NCI-H1417 (cell line): Measurements from ENCODE around the gene EIF2B2.
"Not testable (repeated sequence)": the region's sequence is repeated elsewhere in the genome, so short reads cannot be mapped to it uniquely, and the experiment has no call there.

Experiments
- DNase-seq, 3 experiments: peaks; one replicate each; lab custom pipeline; 2025; lab: John Stamatoyannopoulos, UW

EIF2B2 gene

DNA sequence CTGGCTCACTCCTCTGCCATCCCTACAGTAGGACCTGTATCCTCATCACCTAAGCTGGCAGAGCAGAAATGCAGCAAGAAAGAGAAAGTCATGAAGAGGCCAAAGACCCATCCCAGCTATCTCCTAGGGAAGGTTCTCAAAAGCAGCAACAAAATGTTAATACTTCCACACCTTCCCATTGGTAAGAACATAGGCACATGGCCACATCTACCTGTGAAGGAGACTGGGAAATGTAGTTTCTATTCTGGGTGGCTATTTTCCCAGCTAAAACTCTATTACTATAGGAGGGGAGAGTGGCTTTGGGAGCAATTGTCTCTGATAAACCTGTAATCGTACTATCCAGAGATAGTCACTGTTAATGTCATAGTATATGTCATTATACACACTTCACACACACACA, 13.7 kb upstream of the EIF2B2 start:
- no peak for DNase-seq

DNA sequence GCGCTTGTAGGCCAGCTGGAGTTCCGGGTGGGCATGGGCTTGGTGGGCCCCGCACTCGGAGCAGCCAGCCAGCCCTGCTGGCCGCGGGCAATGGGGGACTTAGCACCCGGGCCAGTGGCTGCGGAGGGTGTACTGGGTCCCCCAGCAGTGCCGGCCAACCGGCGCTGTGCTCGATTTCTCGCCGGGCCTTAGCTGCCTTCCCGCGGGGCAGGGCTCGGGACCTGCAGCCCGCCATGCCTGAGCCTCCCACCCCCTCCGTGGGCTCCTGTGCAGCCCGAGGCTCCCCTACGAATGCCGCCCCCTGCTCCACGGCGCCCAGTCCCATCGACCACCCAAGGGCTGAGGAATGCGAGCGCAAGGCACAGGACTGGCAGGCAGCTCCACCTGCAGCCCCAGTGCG, 8.5 kb upstream of the EIF2B2 start:
- DNase-seq = not testable (repeated sequence)

- DNase-seq = not testable (repeated sequence)
These were observed 6.9 kb upstream of the EIF2B2 start for GRCh38 chr14:74995781-74996180.

- DNase-seq = no peak
These were observed 1.5 kb upstream of the EIF2B2 start for GRCh38 chr14:75001261-75001660.

DNA sequence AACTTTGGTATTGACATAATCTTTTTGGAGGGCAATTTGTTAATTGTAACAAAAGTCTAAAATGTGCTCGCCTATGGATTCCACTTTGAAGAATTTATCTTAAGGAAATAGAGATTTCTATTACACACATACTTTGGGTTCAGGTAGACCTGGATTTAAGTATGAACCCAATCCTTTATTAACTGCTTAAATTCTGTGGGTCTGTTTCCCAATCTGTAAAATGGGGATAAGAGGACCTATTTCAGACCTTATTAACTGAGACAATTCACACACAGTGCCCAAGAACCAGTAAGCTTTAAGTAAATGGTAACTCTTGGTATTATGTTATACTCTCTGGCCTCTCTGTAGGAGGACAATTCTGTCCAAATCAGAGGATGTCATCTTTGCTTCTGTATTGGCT, 822 bp upstream of the EIF2B2 start:
- no peak for DNase-seq

- DNase-seq = peak in 2 of 3 experiments; percentile 41 to 50
These were observed 718 bp downstream of the EIF2B2 start for GRCh38 chr14:75003250-75004027.

DNA sequence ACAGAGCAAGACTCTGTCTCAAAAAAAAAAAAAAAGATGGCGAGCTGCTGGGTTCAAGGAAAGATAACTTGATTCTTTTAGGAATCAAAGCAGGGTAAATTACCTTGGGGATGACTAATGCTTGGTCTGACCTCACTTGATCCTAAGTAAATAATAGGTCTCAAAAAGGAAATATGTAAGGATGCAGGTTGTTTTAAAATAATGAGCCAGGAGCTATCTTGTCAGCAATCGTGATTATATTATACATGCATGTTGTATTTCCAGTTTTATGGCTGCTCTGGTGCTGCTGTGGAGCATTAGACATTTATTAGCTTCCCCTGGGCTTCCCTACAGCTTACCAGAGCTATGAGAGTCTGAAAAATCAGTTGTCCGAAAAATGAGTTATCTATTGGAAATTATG, 2.6 kb downstream of the EIF2B2 start:
- no peak for DNase-seq

GRCh38 chr14:75009176-75009575, 6.5 kb downstream of the EIF2B2 start:
- no peak for DNase-seq

DNA sequence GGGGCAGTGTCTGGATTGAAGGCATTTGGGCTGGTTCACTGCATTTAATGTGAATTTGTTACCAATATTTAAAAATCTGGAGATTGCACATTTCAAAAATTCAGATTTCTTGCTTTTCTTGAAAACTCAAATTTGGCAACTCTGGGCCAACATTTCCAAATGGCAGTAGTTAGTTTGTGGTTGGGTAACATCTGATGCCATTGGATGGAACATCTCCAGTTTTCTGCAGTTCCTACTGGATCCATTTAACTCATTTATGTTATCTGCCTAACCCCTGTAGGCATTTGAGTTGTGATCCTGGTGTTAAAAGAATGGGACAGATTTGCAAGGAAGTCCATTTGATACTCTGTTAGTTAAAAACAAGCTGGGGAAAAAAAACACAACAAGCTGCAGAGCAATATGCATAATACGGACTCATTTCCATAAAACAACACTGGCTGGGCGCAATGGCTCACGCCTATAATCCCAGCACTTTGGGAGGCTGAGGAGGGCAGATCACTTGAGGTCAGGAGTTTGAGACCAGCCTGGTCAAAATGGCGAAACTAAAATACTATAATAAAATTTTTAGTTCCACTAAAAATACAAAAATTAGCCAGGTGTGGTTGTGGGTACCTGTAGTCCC, 7.9 kb downstream of the EIF2B2 start:
- DNase-seq = no peak

DNA sequence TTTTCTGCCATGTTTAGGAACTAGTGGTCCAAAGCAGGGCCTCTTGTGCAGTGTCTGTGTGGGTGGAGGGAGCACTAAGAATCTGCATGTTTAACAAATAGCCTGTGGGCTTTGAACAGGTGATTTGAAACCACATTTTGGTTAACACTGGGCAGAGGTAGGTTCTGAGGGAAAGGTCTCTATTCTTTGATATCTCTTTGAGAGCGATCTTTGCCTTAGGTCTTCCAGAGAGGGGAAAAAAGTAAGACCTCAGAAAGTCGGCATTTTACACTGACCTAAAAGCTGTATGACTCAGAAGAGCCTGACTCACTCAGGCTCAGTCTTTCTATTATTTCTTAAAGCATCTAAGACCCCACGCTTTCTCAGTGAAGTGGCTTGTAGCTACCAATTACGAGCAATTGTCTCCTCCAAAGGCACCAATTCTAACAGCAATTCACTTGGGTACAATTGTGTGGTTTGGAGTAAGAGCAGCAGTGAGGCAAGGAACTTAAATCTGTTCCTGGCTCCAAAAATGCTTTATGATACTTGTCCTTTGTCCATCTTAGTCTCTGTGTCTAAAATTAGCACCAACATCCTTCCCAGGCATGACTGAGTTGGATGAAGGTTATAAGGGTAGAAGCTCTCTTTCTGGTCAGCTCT, 8.8 kb downstream of the EIF2B2 start:
- DNase-seq = peak in 1 of 3 experiments; percentile 17

DNA sequence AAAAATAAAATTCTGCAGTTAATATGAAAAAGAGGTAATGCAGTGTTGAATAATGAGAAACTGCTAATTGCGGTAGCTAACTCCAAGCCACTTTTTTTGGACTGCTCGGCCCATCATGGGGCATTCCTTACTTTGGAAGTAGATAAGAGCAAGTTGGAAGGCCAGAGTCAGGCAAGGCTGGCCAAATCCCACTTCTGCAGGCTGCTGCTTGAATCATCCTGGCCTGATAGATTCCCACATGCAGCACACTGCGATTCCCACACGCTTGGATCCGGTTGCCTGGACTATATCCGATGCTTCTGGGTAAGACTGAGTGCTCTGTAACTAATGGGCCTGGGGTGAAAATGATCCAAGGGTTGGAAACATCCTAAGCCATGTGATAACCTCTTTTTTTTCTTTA, 10.6 kb downstream of the EIF2B2 start:
- no peak for DNase-seq

GRCh38 chr14:75015496-75015895, 12.8 kb downstream of the EIF2B2 start:
- DNase-seq = no peak

DNA sequence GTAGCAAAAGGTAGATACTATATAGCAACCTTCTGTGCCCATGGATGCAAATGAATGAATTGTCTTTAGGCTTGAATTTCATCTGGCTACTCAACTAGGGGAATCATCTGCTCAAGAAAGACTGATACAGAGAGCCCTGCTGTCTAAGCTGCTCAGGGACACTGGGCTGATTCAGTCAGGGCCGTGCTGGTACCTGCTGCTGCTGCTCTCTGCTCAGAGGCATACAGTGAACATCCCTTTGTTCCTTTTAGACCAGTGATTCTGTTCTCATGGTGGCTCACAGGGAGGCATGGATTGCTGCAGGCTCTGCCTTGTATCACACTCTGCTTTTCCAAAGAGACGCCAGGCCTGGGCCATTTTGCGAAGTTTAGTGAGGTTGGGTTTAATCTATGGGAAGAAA, 14.1 kb downstream of the EIF2B2 start:
- DNase-seq = no peak

- DNase-seq = no peak
These were observed 16.0 kb downstream of the EIF2B2 start for GRCh38 chr14:75018694-75019093.

DNA sequence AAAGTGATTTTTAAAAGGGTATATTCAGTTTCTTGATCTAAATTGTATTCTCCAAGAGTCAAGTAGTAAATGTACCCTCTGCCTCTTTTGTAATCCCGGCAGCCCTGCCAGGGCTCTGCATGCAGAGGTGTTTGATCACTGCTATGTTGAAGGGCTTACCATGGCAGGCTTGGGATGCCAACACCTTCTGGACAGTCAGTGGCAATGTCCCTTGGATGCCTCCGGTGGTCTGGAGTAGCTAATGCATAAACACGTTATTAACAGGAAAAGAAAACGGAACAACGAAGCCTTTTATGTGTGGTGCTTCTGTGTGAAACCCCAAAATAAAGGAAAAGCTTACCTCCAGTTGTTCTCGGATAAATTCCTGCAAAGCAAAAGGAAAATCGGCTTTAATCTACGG, 19.9 kb downstream of the EIF2B2 start:
- DNase-seq = peak in 1 of 3 experiments; percentile 30

DNA sequence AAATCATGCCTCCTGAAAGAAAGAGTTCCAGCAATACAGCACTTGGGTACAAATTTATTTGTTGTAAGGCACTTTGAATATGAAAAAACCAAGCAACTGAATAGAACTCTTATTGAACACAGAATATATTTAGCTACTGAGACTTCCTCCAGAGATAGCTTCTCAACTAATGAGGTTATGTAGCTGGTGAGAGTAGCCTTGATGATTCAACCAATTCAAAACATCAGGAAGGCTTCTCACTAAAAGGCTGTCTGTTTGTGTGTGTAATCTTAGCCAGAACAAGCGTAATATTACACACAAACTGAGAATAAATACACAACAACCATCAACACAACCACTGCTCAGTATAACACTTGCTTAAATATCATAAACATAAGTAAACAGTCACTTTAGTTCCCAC, 20.4 kb downstream of the EIF2B2 start:
- no peak for DNase-seq

DNA sequence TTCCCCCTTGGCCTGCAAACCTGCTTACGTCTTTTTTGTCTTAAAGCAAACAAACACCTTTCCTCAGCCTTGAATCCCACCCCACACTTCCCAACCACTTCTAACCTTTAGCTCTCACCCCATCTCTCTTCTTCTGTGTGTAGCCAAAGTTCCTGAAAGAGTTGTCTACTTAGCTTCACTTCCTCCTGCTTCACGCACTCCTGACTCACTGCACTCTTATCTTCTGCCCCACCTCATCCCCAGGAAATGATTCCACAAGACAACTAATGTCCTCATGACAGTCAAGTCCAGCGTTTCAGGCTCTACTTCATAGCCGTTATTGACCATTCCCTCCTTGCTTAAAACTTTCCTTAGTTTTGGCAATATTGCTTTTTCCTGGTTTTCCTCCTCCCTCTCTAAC, 22.4 kb downstream of the EIF2B2 start:
- no peak for DNase-seq

GRCh38 chr14:75025876-75026275, 23.2 kb downstream of the EIF2B2 start:
- DNase-seq = no peak

DNA sequence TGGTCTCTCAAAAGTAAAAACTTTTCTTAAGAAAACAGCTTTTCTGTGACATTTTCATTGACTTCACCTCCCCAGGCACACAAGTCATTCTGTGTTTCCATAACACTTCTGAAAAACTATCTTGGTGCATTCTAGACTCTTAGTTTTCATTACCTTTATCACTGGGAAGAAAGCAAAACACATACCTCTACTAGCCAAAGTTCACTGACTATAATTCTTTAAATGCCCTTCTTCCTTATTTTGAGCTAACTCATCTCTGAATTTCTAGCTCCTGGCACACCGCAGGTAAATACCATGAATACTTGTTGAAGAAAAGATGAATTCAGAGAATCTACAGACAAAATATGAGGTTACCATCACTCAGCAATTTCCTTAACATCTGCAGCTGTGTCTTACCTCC, 27.4 kb downstream of the EIF2B2 start:
- DNase-seq = no peak

DNA sequence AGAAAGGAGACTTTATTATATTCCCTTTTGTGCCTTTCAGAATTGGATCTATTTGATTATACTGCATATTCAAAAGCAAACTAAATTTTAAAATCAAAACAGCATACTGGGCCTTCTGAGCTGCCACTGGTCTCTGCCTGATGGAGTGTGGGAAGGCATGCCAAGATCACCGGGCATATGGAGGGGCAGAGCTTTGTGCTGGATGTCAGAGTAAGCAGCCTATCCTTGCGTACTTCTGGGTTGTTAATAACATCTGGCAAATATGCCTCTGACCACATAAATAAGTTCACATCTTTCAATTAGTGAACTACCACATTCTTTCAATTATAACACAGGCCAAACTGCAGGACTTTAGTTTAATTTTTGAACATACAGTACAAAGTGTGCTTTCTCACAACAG, 30.2 kb downstream of the EIF2B2 start:
- DNase-seq = no peak

GRCh38 chr14:75040507-75040906, 37.8 kb downstream of the EIF2B2 start:
- no peak for DNase-seq

DNA sequence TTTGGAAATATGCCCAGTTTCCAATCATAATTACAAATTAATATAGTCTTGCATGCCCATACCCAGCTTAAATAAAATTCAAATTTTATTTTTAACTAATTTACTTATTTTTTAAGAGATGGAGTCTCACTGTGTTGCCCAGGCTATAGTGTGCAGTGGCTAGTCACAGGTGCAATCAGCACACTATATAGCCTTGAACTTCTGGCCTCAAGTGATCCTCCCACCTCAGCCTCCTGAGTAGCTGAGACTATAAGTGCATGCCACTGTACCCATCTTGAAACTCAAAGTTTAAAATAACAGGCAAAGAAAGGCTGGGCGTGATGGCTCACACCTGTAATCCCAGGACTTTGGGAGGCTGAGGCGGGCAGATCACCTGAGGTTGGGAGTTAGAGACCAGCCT, 38.2 kb downstream of the EIF2B2 start:
- DNase-seq = no peak

GRCh38 chr14:75041613-75042012, 38.9 kb downstream of the EIF2B2 start:
- DNase-seq = no peak
